CD8-positive, alpha-beta memory T cell (primary cell): ENCODE measurements around the gene HSPBP1. TPM values are rescaled to one million over a fixed set of nuclear protein-coding genes. Genes with fewer than 3 reads are reported as not detected.
A peak's percentile ranks its signal among the peaks of the same experiment; 100 is the strongest.

Experiments used
- CTCF ChIA-PET: fragments of 350-600 bp; sonication (Branson Sonifier 250); formaldehyde crosslinking; loops from one replicate; lab custom pipeline; 2021; ENCODE audit warnings: antibody characterized with exemption; lab: Charles Lee
- POLR2A ChIA-PET: fragments of 350-600 bp; sonication (Branson Sonifier 250); formaldehyde crosslinking; loops from one replicate; lab custom pipeline; 2021; ENCODE audit warnings: antibody characterized with exemption; lab: Charles Lee
- DNase-seq, 5 donors: peaks; one replicate each; pipeline versions ENCODE4 v3.0.0 to v3.0.0-alpha.2; 2020 to 2022; ENCODE audit warnings: mixed read lengths in 1 of 5
- H3K27ac ChIP-seq: one replicate; pipeline ENCODE4 v1.7.0; 2013; ENCODE audit warnings: low read depth, mild to moderate bottlenecking, low read length, moderate library complexity
- H3K27me3 ChIP-seq: 2 replicates; pipeline ENCODE4 v1.7.0; 2013; ENCODE audit warnings: low read length, mild to moderate bottlenecking; ENCODE audit not compliant: insufficient read depth, poor library complexity, severe bottlenecking
- H3K36me3 ChIP-seq: 2 replicates; pipeline ENCODE4 v1.7.0; 2013; ENCODE audit warnings: mild to moderate bottlenecking, low read length, moderate library complexity; ENCODE audit not compliant: insufficient read depth
- H3K4me1 ChIP-seq: 2 replicates; pipeline ENCODE4 v1.7.0; 2013; ENCODE audit warnings: mild to moderate bottlenecking, low read length, moderate library complexity; ENCODE audit not compliant: insufficient read depth
- H3K4me3 ChIP-seq: 2 replicates; pipeline ENCODE4 v1.7.0; 2013; ENCODE audit warnings: mild to moderate bottlenecking, low read length
- H3K9me3 ChIP-seq: 2 replicates; pipeline ENCODE4 v1.7.0; 2013; ENCODE audit warnings: mild to moderate bottlenecking, low read length
- H3K27ac Mint-ChIP-seq, 8 donors: one replicate each; pipeline ENCODE4 v1.8.0; 2020 to 2021; ENCODE audit warnings: mixed read lengths in 8 of 8, mild to moderate bottlenecking in 6 of 8, inconsistent platforms in 3 of 8, moderate library complexity in 3 of 8
- H3K27me3 Mint-ChIP-seq, 2 donors: one replicate each; pipeline ENCODE4 v1.8.0; 2020 to 2021; ENCODE audit warnings: mixed read lengths in 2 of 2, mild to moderate bottlenecking in 1 of 2, moderate library complexity in 1 of 2
- H3K36me3 Mint-ChIP-seq, 3 donors: one replicate each; pipeline ENCODE4 v1.8.0; 2020 to 2021; ENCODE audit warnings: mixed read lengths in 3 of 3, inconsistent platforms in 1 of 3, mild to moderate bottlenecking in 1 of 3
- H3K4me1 Mint-ChIP-seq, 3 donors: one replicate each; pipeline ENCODE4 v1.8.0; 2020 to 2021; ENCODE audit warnings: mixed read lengths in 3 of 3, inconsistent platforms in 1 of 3, mild to moderate bottlenecking in 1 of 3
- H3K4me3 Mint-ChIP-seq, 7 donors: one replicate each; pipeline ENCODE4 v1.8.0; 2020 to 2021; ENCODE audit warnings: mixed read lengths in 7 of 7, mild to moderate bottlenecking in 6 of 7, moderate library complexity in 4 of 7, inconsistent platforms in 2 of 7
- H3K9me3 Mint-ChIP-seq, 5 donors: one replicate each; pipeline ENCODE4 v1.8.0; 2020 to 2022; ENCODE audit warnings: mixed read lengths in 5 of 5, mild to moderate bottlenecking in 3 of 5, moderate library complexity in 2 of 5, inconsistent platforms in 1 of 5
- polyA plus RNA-seq: library from polyadenylated mRNA; unstranded; fragments of 300-500 nt; fragmentation: Illumina TruSeq; gene quantifications from one replicate; pipeline ENCODE4 v1.2.3, GENCODE V29; 2021
- total RNA-seq, 2 experiments: library from RNA; stranded (reverse); gene quantifications; one replicate each; pipeline ENCODE4 v1.2.3, GENCODE V29; 2021

The HSPBP1 gene
- total and polyA plus RNA-seq, 3 experiments from 2014 or later, result 46.4 to 84.1 (median 82.9) TPM

GRCh38 chr19:55304279-55304978, 24.5 kb upstream of the HSPBP1 start:
- no peak for DNase-seq
- Histone ChIP-seq H3K36me3 (no peaks in the 10 kb centered on the region), H3K4me3 (no peak overlapping the region), H3K27ac (no peak overlapping the region), H3K9me3 (no peaks in the 10 kb centered on the region), H3K4me1 (peaks cover 14% of the 10 kb centered on the region), H3K27me3 (no peaks in the 10 kb centered on the region)
- CTCF ChIA-PET, result interaction anchor here (0.6 to 3.8 kb wide), 2 partner anchors 12 to 142 kb away, joined by 3 to 36 read pairs; no protein-coding TSS in a partner anchor
- Mint-ChIP-seq H3K27ac (no peak overlapping the region), H3K9me3 (no peaks in the 10 kb centered on the region), H3K4me1 (peaks cover 7 to 13% (median 9%) of the 10 kb centered on the region in 3 donors), H3K27me3 (peaks cover 0 to 2% of the 10 kb centered on the region in 2 donors), H3K4me3 (peak overlapping the region in 1 of 7 donors; percentile 11), H3K36me3 (no peaks in the 10 kb centered on the region)
- POLR2A ChIA-PET, result no interaction called here

- Histone ChIP-seq H3K27me3 (no peaks in the 10 kb centered on the region), H3K36me3 (no peaks in the 10 kb centered on the region), H3K4me1 (peaks cover 14% of the 10 kb centered on the region), H3K4me3 (no peak overlapping the region), H3K27ac (no peak overlapping the region), H3K9me3 (no peaks in the 10 kb centered on the region)
- peaks cover 0 to 2% of the 10 kb centered on the region in 2 donors for H3K27me3 Mint-ChIP-seq
- no peak for DNase-seq
- H3K4me3 Mint-ChIP-seq, result no peak overlapping the region
- POLR2A ChIA-PET, result interaction anchor here (0.6 kb wide), 1 partner anchor 139 kb away, joined by 4 read pairs; no protein-coding TSS in a partner anchor
- no peaks in the 10 kb centered on the region for H3K36me3 Mint-ChIP-seq
- H3K4me1 Mint-ChIP-seq, result peaks cover 10 to 16% (median 12%) of the 10 kb centered on the region in 3 donors
- no peak overlapping the region for H3K27ac Mint-ChIP-seq
- CTCF ChIA-PET, result interaction anchor here (0.6 to 3.8 kb wide), 3 partner anchors 11 to 143 kb away, joined by 3 to 36 read pairs (median 3); no protein-coding TSS in a partner anchor
- H3K9me3 Mint-ChIP-seq, result no peaks in the 10 kb centered on the region
Observed at GRCh38 chr19:55303477-55303876, 23.6 kb upstream of the HSPBP1 start.

DNA sequence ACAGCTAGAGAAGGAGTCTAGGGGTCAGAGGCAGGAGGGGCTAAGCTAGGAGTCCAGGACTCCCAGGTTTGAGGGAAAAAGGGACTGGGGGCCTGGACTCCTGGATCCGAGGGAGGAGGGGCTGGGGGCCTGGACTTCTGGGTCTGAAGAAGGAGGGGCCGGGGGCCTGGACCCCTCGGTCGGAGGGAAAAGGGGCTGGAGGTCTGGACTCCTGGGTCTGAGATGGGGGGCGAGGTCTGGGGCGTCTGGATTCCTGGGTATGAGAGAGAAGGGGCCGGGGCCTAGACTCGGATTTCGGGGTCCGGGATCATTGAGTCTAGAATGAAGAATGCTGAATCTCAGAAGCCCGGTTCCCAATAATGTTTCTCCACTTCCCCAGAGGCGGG, 22.4 kb upstream of the HSPBP1 start:
- Histone ChIP-seq H3K9me3 (no peaks in the 10 kb centered on the region), H3K27ac (peak overlapping the region; percentile 35), H3K27me3 (no peaks in the 10 kb centered on the region), H3K4me3 (peak overlapping the region; percentile 60), H3K36me3 (no peaks in the 10 kb centered on the region), H3K4me1 (peaks cover 14% of the 10 kb centered on the region)
- no peak for DNase-seq
- POLR2A ChIA-PET, result interaction anchor here (0.6 to 2.0 kb wide), 4 partner anchors 37 to 124 kb away, joined by 3 to 5 read pairs (median 4); partner anchors contain the start of gene PPP6R1
- Mint-ChIP-seq H3K27ac (peak overlapping the region; percentile 80 to 98 (median 92)), H3K27me3 (peaks cover 0 to 2% of the 10 kb centered on the region in 2 donors), H3K9me3 (no peaks in the 10 kb centered on the region), H3K4me3 (peak overlapping the region; percentile 50 to 92 (median 86)), H3K4me1 (peaks cover 13 to 19% (median 14%) of the 10 kb centered on the region in 3 donors), H3K36me3 (no peaks in the 10 kb centered on the region)
- CTCF ChIA-PET, result interaction anchor here (0.8 to 4.1 kb wide), 15 partner anchors 10 to 330 kb away, joined by 3 to 36 read pairs (median 5); partner anchors contain the start of genes KMT5C, PPP6R1 and TMEM238

DNA sequence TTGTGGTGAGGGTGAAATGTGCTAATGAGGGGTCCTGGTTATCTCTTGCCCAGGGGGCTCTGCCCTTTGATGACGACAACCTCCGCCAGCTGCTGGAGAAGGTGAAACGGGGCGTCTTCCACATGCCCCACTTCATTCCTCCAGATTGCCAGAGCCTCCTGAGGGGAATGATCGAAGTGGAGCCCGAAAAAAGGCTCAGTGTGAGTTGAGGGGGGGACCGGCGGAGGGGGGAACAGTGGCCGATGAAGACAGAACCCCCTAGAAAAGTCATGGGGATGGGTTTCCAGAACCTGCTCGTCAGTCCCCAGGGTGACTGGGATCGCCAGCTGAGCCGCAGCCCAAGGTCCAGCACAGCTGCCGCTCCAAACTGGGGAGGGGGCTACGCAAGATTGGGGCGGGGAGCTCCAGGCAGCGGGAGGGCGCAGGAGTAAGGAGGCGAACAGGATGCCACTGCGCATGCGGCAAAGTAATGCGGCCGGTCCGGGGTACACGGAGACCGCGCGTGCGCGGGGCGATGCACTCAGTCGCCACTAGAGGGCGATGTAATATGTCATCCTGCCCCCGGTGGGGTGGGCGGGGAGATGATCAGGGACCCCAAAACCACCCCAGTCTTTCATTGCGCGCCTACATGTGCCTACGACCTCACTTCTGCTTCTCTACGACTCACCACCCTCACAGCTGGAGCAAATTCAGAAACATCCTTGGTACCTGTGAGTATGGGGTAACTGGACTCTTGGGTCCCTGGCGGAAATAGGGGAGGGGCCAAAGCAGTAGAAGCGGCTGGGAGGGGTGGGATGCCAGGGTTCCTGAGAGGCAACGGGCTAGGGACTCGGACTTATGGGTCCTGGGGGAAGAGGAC, 21.8 kb upstream of the HSPBP1 start:
- DNase-seq, result peak; percentile 88 to 95 (median 94)
- no peaks in the 10 kb centered on the region for H3K36me3 ChIP-seq
- H3K27ac ChIP-seq, result peak overlapping the region; percentile 35
- H3K27me3 ChIP-seq, result no peaks in the 10 kb centered on the region
- H3K9me3 ChIP-seq, result no peaks in the 10 kb centered on the region
- Mint-ChIP-seq H3K36me3 (no peaks in the 10 kb centered on the region), H3K4me1 (peaks cover 13 to 19% (median 14%) of the 10 kb centered on the region in 3 donors), H3K27ac (peak overlapping the region; percentile 80 to 98 (median 92)), H3K9me3 (no peaks in the 10 kb centered on the region), H3K4me3 (peak overlapping the region; percentile 50 to 92 (median 86)), H3K27me3 (peaks cover 0 to 2% of the 10 kb centered on the region in 2 donors)
- ChIA-PET CTCF (interaction anchor here (0.6 to 4.1 kb wide), 21 partner anchors 9 to 330 kb away, joined by 3 to 36 read pairs (median 4); partner anchors contain the start of genes KMT5C, PPP6R1 and TMEM238), POLR2A (interaction anchor here (0.6 to 2.0 kb wide), 6 partner anchors 38 to 333 kb away, joined by 3 to 6 read pairs (median 4); partner anchors contain the start of genes PPP6R1 and UBE2S)
- H3K4me1 ChIP-seq, result peaks cover 14% of the 10 kb centered on the region
- peak overlapping the region; percentile 60 for H3K4me3 ChIP-seq

DNA sequence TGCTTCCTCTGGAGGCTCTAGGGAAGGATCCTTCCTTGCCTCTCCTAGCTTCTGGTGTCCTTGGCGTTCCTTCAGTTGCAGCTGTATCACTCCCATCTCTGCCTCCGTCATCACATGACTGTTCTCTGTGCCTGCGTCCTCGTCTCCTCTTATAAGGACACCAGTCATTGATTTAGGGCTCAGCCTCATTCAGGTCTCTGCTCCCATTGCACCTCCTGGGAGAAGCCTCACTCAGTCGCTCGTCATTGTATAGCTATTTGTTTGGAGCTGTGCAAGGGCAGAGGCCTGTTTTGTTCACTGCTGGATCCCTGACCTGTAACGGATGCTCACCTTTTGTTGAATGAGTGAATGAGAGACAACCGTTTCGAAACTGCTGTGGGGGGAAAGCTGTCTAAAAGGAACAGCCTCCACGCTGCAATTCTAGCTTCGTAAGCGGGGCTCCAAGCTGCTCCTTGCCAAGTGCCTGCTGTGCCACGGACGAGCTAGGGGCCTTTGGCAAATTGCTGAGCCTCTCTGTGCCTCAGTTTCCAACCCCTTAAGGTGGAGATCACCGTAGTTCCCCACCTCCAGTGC, 21.1 kb upstream of the HSPBP1 start:
- H3K9me3 Mint-ChIP-seq, result no peaks in the 10 kb centered on the region
- H3K4me1 Mint-ChIP-seq, result peaks cover 13 to 20% (median 14%) of the 10 kb centered on the region in 3 donors
- Histone ChIP-seq H3K27me3 (no peaks in the 10 kb centered on the region), H3K36me3 (no peaks in the 10 kb centered on the region), H3K4me3 (no peak overlapping the region), H3K9me3 (no peaks in the 10 kb centered on the region), H3K4me1 (peaks cover 14% of the 10 kb centered on the region), H3K27ac (no peak overlapping the region)
- H3K4me3 Mint-ChIP-seq, result peak overlapping the region in 2 of 7 donors; percentile 83 to 89
- DNase-seq, result no peak
- peak overlapping the region in 6 of 8 donors; percentile 43 to 98 (median 79) for H3K27ac Mint-ChIP-seq
- POLR2A ChIA-PET, result interaction anchor here (0.6 to 2.0 kb wide), 3 partner anchors 42 to 107 kb away, joined by 4 to 5 read pairs (median 5); partner anchors contain the start of genes PPP6R1 and UBE2S
- peaks cover 0 to 2% of the 10 kb centered on the region in 2 donors for H3K27me3 Mint-ChIP-seq
- H3K36me3 Mint-ChIP-seq, result no peaks in the 10 kb centered on the region
- CTCF ChIA-PET, result interaction anchor here (0.6 to 4.1 kb wide), 18 partner anchors 9 to 331 kb away, joined by 3 to 36 read pairs (median 4); partner anchors contain the start of genes KMT5C, PPP6R1 and TMEM238

GRCh38 chr19:55299991-55300390, 20.1 kb upstream of the HSPBP1 start:
- ChIA-PET CTCF (interaction anchor here (2.8 to 4.1 kb wide), 2 partner anchors 38 to 84 kb away, joined by 22 to 28 read pairs; partner anchors contain the start of genes KMT5C and TMEM238), POLR2A (no interaction called here)
- Histone ChIP-seq H3K36me3 (no peaks in the 10 kb centered on the region), H3K27me3 (no peaks in the 10 kb centered on the region), H3K27ac (no peak overlapping the region), H3K4me1 (peaks cover 14% of the 10 kb centered on the region), H3K4me3 (no peak overlapping the region), H3K9me3 (no peaks in the 10 kb centered on the region)
- H3K27ac Mint-ChIP-seq, result peak overlapping the region in 6 of 8 donors; percentile 21 to 98 (median 84)
- no peak for DNase-seq
- peaks cover 0 to 2% of the 10 kb centered on the region in 2 donors for H3K27me3 Mint-ChIP-seq
- no peaks in the 10 kb centered on the region for H3K9me3 Mint-ChIP-seq
- no peaks in the 10 kb centered on the region for H3K36me3 Mint-ChIP-seq
- H3K4me3 Mint-ChIP-seq, result peak overlapping the region in 2 of 7 donors; percentile 5 to 20
- H3K4me1 Mint-ChIP-seq, result peaks cover 13 to 18% (median 14%) of the 10 kb centered on the region in 3 donors

DNA sequence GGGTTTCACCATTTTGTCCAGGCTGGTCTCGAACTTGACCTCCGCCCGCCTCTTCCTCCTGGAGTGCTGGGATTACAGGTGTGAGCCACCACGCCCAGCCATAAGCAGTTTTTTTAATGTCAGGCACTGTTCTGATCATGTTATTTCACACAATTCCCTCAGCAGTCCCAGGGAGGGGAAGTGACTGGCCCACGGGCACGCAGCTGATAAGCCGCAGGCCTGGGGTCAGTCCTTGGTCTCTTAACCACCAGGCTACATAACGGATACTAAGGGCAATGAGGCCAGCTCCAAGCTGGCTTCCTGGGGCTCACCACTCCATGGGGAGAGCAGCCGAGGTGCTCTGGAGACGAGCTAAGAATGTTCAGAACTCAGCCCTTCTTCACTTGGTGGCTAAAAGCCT, 17.4 kb upstream of the HSPBP1 start:
- CTCF ChIA-PET, result no interaction called here
- no peaks in the 10 kb centered on the region for H3K9me3 ChIP-seq
- Mint-ChIP-seq H3K4me1 (peaks cover 13 to 18% (median 14%) of the 10 kb centered on the region in 3 donors), H3K4me3 (no peak overlapping the region), H3K36me3 (no peaks in the 10 kb centered on the region), H3K27me3 (peaks cover 0 to 2% of the 10 kb centered on the region in 2 donors), H3K9me3 (no peaks in the 10 kb centered on the region), H3K27ac (peak overlapping the region in 4 of 8 donors; percentile 60 to 90 (median 66))
- no peaks in the 10 kb centered on the region for H3K27me3 ChIP-seq
- POLR2A ChIA-PET, result no interaction called here
- no peaks in the 10 kb centered on the region for H3K36me3 ChIP-seq
- no peak overlapping the region for H3K27ac ChIP-seq
- DNase-seq, result no peak
- no peak overlapping the region for H3K4me3 ChIP-seq
- H3K4me1 ChIP-seq, result peaks cover 12% of the 10 kb centered on the region
